ENCODE measurements around the gene MIPOL1. TPM values are rescaled to one million over a fixed set of nuclear protein-coding genes. Genes with fewer than 3 reads are reported as not detected.

The MIPOL1 gene
- total and polyA plus RNA-seq, 2 donors (not counting 3 experiments of a cell fraction or from before 2014, with no cell fraction given), result 3.4 to 33.5 TPM

DNA sequence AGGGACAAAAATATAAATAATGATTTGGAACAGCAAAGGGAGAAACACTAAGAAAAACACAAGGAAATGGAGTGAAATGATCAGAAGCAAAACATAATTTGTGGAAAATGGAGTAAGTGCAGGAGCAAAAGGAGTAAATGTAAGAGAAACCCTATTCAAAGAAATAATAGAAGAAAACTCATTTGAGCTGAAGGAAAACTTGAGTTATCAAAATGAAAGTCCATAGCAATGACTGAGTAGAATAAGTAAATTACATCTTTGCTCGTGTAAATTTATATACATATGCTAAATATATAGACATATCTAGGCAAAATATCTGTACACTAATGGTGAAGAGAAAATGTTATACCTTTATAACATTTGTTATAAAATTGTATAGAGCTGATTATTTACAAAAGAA is 203.4 kb downstream of the MIPOL1 start:
- H3K4me1 ChIP-seq (ENCODE audit: control insufficient read depth, extremely low read depth, insufficient read depth, low read length), result no peaks in the 10 kb centered on the region
- dilution Hi-C loops (cut with MboI; ENCODE audit: extremely low pct_ligation_motif_present, low sequenced_read_pairs) (no loop called here), intact Hi-C loops (cut with micrococcal nuclease) (no loop called here)
- no peaks in the 10 kb centered on the region for H4K20me1 ChIP-seq (replicated peaks; ENCODE audit: control insufficient read depth, extremely low read depth, insufficient read depth, low read length)
- no TSS peak for BruUV-seq (replicated peaks)
- CTCF ChIA-PET, result no interaction called here
- H3K9me1 ChIP-seq (replicated peaks; ENCODE audit: control insufficient read depth, extremely low read depth, insufficient read depth, low read length), result no peaks in the 10 kb centered on the region
- H3K4me2 ChIP-seq (ENCODE audit: insufficient read depth, low read length), result no peak overlapping the region
- DNase-seq (ENCODE audit: low read depth, low spot score), result no peak
- H3K4me3 ChIP-seq (replicated peaks in 1 of 3; ENCODE audit: insufficient read depth in 1 of 3, low read depth in 1 of 3, low read length in 3 of 3), result no peak overlapping the region
- no peaks in the 10 kb centered on the region for H3K27me3 ChIP-seq (ENCODE audit: control insufficient read depth in 2 of 2, insufficient read depth in 2 of 2, low read length in 2 of 2)
- H3K9me3 ChIP-seq (replicated peaks; ENCODE audit: control insufficient read depth, insufficient read depth, low read length), result no peaks in the 10 kb centered on the region
- no peak overlapping the region for H2AFZ ChIP-seq (ENCODE audit: low read depth, low read length)
- H3K79me2 ChIP-seq (ENCODE audit: control insufficient read depth, insufficient read depth, low read length), result no peaks in the 10 kb centered on the region
- FAIRE-seq, result no peak
- no peak overlapping the region for H3K27ac ChIP-seq (ENCODE audit: insufficient read depth, low read depth, low read length)
- POLR2A ChIA-PET, result no interaction called here
- no peaks in the 10 kb centered on the region for H3K36me3 ChIP-seq (ENCODE audit: control insufficient read depth in 2 of 2, extremely low read depth in 1 of 2, insufficient read depth in 2 of 2, low read length in 2 of 2)
- H3K9ac ChIP-seq (replicated peaks; ENCODE audit: extremely low read depth, insufficient read depth, low read length), result no peak overlapping the region
- TF ChIP-seq EZH2 (IDR thresholded peaks at IDR 0.05; ENCODE audit: borderline replicate concordance, low read depth, low read length, severe bottlenecking) (no peak), POLR2A (IDR thresholded peaks at IDR 0.05; ENCODE audit: low read depth, low read length) (no peak), FOS (IDR thresholded peaks at IDR 0.05; ENCODE audit: borderline replicate concordance, insufficient read depth, low read length) (no peak)
- TF ChIP-seq, protein P1, sequence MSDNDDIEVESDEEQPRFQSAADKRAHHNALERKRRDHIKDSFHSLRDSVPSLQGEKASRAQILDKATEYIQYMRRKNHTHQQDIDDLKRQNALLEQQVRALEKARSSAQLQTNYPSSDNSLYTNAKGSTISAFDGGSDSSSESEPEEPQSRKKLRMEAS (IDR thresholded peaks at IDR 0.05; ENCODE audit: insufficient read depth, insufficient read length), result no peak
- TF ChIP-seq, protein P2, sequence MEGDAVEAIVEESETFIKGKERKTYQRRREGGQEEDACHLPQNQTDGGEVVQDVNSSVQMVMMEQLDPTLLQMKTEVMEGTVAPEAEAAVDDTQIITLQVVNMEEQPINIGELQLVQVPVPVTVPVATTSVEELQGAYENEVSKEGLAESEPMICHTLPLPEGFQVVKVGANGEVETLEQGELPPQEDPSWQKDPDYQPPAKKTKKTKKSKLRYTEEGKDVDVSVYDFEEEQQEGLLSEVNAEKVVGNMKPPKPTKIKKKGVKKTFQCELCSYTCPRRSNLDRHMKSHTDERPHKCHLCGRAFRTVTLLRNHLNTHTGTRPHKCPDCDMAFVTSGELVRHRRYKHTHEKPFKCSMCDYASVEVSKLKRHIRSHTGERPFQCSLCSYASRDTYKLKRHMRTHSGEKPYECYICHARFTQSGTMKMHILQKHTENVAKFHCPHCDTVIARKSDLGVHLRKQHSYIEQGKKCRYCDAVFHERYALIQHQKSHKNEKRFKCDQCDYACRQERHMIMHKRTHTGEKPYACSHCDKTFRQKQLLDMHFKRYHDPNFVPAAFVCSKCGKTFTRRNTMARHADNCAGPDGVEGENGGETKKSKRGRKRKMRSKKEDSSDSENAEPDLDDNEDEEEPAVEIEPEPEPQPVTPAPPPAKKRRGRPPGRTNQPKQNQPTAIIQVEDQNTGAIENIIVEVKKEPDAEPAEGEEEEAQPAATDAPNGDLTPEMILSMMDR (IDR thresholded peaks at IDR 0.05; ENCODE audit: extremely low read depth in 1 of 2, insufficient read depth in 1 of 2, low read depth in 1 of 2, low read length in 2 of 2), result no peak

DNA sequence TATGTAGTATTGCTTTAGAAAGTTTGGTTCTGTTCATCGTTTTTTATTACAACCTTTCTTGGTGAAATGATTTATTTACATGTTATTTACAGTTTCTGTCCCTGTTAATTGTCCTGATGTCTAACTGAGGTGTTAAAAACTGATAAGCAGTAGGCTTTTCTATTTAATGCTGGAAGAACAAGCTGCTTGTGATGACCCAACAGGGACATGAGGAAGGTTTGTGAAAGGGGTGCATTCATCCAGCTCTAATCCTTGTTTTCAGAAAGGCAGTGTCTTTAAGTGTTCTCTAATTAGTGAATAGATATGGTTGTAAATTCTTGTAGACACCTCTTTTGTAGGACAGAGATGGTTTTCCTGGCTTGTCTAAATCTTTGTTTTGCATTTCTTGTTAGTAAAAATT is 205.9 kb downstream of the MIPOL1 start:
- Histone ChIP-seq H3K4me3 (replicated peaks in 1 of 3; ENCODE audit: insufficient read depth in 1 of 3, low read depth in 1 of 3, low read length in 3 of 3) (no peak overlapping the region), H3K4me1 (ENCODE audit: control insufficient read depth, extremely low read depth, insufficient read depth, low read length) (no peaks in the 10 kb centered on the region), H3K4me2 (ENCODE audit: insufficient read depth, low read length) (no peak overlapping the region), H3K9ac (replicated peaks; ENCODE audit: extremely low read depth, insufficient read depth, low read length) (no peak overlapping the region), H4K20me1 (replicated peaks; ENCODE audit: control insufficient read depth, extremely low read depth, insufficient read depth, low read length) (no peaks in the 10 kb centered on the region), H3K9me1 (replicated peaks; ENCODE audit: control insufficient read depth, extremely low read depth, insufficient read depth, low read length) (no peaks in the 10 kb centered on the region), H3K9me3 (replicated peaks; ENCODE audit: control insufficient read depth, insufficient read depth, low read length) (no peaks in the 10 kb centered on the region), H3K27ac (ENCODE audit: insufficient read depth, low read depth, low read length) (no peak overlapping the region), H3K79me2 (ENCODE audit: control insufficient read depth, insufficient read depth, low read length) (no peaks in the 10 kb centered on the region), H3K27me3 (ENCODE audit: control insufficient read depth in 2 of 2, insufficient read depth in 2 of 2, low read length in 2 of 2) (no peaks in the 10 kb centered on the region), H2AFZ (ENCODE audit: low read depth, low read length) (no peak overlapping the region), H3K36me3 (ENCODE audit: control insufficient read depth in 2 of 2, extremely low read depth in 1 of 2, insufficient read depth in 2 of 2, low read length in 2 of 2) (no peaks in the 10 kb centered on the region)
- FAIRE-seq (no peak), DNase-seq (ENCODE audit: low read depth, low spot score) (no peak)
- ChIA-PET POLR2A (no interaction called here), CTCF (no interaction called here)
- no TSS peak for BruUV-seq (replicated peaks)
- no peak for TF ChIP-seq POLR2AphosphoS5 (IDR thresholded peaks at IDR 0.05; ENCODE audit: insufficient read depth, low read depth, low read length)
- intact Hi-C loops (cut with micrococcal nuclease) (no loop called here), dilution Hi-C loops (cut with MboI; ENCODE audit: extremely low pct_ligation_motif_present, low sequenced_read_pairs) (no loop called here)
